ENCODE data around the gene TNIK.

GRCh38 chr3:171183042-171183441 lies 277.2 kb downstream of the TNIK start:
- TF ChIP-seq, protein P1, sequence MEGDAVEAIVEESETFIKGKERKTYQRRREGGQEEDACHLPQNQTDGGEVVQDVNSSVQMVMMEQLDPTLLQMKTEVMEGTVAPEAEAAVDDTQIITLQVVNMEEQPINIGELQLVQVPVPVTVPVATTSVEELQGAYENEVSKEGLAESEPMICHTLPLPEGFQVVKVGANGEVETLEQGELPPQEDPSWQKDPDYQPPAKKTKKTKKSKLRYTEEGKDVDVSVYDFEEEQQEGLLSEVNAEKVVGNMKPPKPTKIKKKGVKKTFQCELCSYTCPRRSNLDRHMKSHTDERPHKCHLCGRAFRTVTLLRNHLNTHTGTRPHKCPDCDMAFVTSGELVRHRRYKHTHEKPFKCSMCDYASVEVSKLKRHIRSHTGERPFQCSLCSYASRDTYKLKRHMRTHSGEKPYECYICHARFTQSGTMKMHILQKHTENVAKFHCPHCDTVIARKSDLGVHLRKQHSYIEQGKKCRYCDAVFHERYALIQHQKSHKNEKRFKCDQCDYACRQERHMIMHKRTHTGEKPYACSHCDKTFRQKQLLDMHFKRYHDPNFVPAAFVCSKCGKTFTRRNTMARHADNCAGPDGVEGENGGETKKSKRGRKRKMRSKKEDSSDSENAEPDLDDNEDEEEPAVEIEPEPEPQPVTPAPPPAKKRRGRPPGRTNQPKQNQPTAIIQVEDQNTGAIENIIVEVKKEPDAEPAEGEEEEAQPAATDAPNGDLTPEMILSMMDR (conservative IDR thresholded peaks at IDR 0.05; ENCODE audit: low read depth, low read length): peak; percentile 25; the same call in 1 of the 2 replicates
- TF ChIP-seq EZH2 (IDR thresholded peaks at IDR 0.05; ENCODE audit: borderline replicate concordance, low read depth, low read length, poor library complexity, severe bottlenecking): no peak

All from A673 (cell line).